ENCODE results near the gene CCDC57.

CCDC57 gene

DNA sequence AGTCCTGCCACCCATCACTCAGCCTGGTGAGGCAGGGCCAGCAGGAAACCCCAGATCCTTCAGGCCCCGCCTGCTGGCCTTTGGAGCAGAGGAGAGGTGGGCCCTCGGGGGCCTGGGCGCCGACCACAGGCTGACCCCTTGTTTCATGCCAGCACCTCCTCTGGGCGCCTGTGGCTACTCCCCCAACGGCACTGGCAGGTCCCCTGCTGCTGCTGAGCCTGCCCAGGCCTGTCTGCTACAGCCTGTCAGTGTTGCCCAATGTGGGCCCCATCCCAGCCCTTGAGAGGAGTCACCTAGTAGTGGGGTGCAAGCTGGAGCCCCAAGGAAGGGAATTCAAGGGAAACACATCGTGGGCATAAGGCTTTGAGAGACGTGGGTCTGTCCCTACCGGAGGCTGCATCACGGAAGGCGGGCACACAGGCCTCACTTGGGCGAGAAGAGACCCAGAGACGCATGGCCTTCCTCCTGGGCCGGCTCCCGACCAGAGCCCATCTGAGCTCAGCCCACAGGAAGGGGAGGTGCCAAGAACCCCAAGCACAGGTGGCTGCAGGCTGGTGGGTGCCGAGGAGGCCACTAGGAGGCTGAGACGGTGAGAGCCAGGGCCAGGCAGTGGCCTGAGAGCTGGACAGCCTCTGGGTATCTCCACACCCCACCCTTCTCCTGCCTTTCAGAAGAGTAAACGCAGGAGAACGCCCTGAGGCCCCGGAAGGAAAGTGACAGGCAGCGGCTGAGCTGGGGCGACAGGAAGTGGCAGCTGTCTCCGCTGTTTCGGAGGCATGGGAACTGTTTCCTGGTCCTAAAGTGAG lies 106.6 kb downstream of the CCDC57 start:
- DNase-seq (ENCODE audit: low read depth): peak; percentile 48

DNA sequence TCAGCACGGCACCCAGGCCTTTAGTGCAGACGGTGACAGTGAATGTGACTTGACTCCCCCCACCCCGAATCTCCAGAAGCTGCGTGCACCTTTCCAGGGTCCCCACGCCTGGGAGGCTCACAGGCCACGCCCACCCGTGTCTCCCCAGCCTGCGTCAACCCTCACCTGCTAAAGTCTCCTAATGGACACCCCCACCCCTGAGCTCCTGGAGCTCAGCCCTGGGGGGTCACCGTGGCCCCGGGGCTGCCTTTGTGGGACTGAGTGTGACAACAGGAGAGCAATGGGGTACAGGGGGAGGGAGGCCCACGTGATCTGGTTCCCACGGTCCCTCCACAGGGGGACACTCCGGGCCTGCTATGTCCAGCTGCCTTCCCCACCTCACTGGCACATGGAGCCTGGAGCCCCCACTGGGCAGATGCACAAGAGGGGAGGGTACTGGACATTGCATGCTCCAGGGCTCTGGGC lies 107.2 kb downstream of the CCDC57 start:
- DNase-seq (ENCODE audit: low read depth): no peak

DNA sequence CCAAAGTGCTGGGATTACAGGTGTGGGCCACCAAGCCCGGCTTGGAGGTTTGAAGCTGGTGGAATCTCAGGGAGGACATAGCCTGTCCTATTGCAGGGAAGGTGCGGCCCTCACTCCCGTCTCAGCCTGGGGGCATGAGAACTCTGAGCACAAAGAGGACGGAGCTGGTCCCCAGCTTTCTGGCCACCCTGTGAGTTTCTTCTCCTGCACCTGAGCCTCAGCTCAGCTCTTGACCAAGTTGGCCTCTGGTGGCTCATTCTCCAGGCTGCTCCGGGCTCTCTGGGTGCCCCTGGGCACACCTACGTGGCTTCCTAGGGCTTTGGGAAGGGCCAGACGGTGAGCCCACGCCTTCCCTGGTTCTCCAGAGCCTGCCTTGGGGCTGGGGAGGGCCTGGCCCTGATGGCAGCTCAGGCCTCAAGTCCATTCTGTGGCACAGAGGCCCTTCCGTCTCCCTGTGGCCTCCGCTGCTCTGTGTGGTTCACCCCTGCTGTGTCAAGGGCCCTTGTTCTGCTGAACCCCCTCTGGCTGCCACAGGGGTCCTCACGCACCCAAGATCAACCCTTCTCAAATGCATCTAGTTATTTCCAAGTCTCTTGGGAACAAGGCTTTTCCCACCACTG lies 107.7 kb downstream of the CCDC57 start:
- DNase-seq (ENCODE audit: low read depth): no peak

DNA sequence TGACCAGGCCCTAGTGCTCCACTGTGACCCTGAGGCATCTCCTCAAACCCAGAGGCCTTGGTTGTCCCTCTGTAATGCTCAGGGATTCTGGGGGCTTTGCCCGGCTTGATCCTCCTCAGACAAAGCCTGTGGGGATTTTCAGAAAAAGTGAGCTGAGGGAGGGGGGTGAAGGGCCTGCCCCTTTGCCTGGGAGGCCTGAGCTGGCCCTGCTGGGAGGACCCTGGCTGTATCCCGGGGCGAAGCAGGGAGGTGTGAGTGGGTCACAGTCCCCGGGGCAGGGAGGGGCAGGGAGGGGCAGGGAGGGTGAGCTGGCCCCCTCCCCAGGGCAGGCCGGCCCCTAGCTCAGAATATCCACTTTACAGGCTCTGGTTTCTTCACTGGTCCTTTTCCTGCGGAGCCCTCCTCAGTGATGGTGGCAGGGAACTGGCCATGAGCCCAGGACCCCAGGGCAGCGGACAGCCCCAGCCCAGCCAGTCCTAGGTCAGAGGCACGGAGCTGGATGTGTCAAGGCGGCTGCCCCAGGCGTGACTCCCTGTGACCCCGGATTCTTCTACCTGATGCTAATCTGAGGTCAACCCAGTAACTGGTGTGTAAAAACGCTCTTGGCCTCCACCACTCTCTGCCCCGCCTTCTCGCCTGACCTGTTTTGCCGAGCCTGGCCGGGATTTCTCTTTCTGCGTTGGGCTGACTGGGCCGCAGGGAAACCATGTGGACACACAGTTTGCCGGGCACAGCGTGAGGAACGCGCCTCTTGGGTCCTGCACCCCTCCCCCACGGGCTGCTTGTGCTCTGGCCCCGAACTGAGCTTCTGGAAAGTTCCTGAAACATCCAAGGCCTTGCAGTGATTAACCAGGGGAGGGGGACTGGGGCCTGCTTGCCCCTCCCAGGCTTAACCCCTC lies 108.8 kb downstream of the CCDC57 start:
- no peak for DNase-seq (ENCODE audit: low read depth)

DNA sequence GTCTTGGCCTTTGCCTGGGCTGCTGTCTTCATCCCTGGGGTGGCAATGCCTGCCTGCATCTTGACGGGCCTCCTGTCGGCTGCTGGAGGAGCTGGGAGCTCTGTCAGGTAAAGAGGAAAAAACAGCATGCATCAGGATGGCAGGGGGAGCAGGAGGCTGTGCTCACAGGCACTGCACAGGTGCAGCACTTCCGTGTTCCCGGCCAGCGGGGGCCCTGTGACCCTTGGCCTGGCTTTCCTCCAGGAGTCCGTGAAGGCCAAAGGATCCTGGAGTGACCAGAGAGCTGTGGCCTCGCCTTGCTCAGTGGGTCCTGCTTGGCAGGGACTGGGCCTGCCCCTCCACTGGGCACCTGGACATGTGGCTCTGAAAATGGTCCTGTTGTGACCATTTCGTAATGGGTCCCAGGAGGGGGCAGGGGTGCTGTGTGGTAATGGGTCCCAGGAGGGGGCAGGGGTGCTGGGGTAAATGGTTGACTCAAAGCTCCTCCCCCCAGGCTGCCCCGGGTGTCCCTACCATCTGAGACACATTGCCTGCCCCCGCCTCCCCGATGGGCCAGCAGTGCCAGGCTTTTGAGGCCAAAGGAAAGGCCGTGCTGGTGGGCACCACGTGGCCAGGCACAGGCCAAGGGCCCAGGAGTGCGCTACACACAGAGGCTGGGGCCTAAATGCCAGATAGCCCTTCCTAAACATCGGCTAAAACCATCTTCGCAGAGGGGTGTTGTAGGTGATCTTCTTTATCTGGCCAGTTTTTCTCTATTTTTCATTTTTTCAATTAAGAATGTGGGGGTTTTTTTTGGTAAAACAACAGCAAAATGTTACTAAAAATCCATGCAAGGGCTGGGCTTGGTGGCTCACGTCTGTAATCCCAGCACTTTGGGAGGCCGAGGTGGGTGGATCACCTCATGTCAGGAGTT lies 110.6 kb downstream of the CCDC57 start:
- DNase-seq (ENCODE audit: low read depth): no peak

DNA sequence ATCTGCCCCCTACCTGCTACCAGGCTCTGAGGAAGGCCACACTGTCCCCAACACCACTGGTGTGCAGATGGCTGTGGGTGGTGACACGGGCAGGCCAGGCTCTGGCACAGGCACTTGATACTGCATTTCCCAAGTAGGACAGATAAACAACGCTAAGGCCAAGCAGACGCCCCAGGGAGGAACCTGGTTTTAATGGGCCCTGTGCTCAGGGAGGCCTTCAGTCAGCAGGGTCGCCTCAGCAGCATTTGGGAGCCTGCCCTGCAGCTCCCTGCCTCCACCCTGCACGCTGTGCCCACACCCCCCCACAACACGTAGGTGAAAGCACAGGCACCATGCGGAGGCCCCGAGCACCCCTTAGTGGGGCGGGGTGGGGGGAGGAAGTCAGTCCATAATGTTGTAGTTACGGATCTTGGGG lies 111.3 kb downstream of the CCDC57 start:
- no peak for DNase-seq (ENCODE audit: low read depth)

DNA sequence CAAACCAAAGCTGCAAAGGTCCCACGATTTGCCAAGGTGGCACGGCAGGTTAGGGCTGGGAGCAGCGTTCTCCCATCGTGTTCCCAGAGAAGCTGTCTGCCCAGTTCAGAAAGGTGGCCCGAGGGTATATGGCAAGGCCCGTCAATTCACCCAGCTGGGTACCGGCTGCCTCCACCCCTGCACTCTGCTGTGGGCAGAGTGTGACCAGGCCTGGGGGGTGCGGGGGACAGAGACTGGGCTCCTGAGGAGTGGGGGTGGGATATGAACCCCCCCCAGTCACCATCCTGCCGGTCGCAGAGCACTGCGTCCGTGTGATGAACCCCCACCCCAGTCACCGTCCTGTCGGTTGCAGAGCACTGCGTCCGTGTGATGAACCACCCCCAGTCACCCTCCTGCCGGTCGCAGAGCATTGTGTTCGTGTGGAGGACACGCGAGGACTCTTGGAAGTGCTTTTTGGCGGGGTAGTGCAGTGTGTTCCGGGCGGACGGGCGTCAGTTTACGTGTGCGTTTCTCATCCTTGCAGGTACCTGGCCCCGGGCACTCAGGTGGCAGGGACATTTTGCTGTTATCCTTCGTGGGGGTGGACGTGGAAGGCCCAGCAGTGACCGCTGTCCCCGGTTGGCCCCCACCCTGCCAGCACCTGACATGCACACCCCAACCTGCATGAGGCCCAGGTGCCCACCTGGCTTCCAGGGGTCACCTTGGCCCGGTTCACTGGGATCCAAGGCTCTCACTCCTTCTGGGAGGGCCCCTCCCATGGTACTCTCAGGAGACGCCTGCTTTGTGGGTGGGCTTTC lies 111.9 kb downstream of the CCDC57 start:
- no peak for DNase-seq (ENCODE audit: low read depth)

DNA sequence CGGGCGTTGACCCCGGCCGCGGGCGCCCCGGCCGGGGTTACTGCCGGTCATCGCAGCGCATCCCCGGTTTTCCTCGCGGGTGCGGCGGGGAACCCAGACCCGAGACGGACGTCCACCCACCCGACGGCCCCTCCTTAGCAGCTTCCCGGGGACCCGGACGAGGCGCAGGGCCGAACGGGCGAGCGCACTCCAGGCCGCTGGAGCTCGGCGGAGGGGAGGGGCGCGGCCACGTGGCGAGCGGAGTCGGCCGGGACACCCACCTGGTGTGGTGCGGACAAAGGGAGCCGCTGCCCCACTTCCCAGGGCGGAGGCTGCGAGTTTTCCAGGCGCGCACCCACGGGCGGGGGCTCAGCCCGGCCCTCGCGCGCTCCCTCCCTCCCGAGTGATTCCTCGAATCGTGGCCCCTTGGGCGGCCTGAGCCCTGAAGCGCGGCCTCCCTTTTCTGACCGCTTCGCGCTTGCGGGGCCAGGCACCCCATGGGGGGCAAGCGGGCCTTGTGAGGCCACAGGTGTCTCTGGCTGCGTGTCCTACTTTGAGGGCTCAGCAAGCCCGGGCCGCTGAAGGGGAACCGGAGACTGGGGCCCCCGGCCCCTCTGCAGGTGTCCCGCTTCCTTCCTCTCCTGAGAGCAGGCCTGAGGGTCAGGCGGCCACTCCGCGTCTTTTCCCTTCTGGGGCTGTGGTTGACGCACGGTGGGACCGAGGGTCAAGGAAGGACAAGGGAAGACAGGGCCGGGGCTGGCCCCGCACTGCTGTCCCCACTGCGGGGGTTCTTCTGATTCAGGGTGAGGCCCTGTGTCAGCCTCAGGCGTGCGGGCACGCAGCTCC lies 113.5 kb downstream of the CCDC57 start:
- DNase-seq (ENCODE audit: low read depth): no peak

DNA sequence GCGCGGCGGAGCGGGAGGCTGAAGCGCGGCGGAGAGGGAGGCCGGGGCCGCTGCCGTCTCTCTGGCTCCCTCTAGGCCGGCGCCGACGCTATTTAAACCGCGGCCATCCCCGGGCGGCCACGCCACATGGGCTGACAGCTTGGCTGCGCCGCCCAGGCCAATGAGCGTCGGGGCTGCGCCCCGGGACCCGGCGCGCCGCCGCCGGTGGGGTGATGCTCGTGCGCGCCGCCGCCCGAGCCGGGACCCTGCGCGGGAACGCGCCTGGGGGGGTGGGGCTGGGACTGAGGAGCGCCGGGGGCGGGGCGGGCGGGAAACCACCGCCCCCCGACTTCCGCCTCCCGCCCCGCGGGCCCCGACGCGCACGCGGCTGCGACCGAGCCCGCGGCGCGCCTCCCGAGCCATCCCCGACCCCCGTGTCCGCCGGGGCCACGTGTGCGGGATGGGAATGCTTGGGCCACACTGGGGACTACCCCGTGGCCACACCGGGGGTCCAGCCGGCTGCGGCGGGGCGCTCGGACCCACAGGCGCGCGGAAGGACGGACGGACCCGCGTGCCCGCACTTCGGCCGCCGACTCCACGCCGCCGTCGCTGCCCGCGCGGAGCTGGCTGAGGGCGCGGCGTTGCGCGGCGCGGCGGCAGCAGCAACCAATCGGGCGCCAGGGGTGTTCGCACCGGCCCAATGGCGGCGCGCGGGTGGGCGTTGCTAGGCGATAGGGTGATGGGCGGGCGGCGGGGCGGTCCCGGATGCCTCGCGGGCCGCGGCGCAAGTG lies 114.3 kb downstream of the CCDC57 start, which contains the start of gene FASN:
TSS of gene FASN (minus strand) at position 68 of the 770 bp plus-strand sequence. CDS start 1,791 bp downstream, outside the sequence.
- peak; percentile 89 for DNase-seq (ENCODE audit: low read depth)

DNA sequence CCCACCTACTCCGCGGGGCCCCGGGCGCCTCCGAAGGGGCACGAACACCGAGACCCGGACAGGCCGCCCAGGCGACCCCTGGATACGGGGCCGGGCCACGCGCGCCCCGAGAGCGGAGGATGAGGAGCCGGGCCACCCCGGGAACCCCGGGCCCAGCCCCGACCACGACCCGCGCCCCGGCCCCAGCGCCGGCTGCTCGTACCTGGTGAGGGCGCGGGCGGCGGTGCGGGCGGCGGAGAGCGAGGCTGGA lies 114.8 kb downstream of the CCDC57 start:
- DNase-seq (ENCODE audit: low read depth): no peak

DNA sequence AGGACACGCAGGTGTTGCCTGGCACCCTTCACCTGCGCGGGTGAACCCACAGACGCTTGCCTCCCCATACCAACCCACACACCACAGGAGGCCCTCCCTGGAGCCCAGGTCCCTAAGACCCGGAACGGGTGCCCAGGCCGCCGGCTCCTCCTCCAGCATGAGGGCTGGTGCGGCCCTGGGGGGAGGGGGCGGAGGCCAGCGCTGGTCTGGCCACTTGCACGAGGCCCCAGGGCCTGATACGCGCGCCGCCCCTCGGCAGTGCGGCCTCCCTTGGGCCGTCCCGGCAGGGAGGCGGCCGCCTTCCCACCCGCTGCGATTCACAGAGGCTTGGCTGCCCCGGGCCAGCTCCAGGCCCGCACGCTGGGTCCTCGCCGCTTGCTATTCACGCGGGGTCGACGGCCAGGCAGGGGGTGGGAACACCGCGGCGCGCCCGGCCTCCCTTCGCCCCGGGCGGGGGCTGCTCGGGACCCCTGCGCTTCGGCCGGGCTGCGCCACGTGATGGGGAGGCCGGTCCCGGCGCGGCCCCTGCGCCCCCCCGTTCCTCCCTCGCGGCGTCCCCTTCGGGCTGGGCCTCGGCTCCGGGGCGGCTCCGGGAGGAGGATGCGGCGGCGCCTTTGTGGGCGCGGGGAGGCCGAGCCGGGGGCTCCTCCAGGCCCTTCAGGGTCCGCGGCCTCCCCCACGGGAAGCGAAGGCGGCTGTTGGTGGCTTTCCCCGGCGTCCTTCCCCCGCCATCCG lies 115.3 kb downstream of the CCDC57 start:
- DNase-seq (ENCODE audit: low read depth): peak; percentile 27

DNA sequence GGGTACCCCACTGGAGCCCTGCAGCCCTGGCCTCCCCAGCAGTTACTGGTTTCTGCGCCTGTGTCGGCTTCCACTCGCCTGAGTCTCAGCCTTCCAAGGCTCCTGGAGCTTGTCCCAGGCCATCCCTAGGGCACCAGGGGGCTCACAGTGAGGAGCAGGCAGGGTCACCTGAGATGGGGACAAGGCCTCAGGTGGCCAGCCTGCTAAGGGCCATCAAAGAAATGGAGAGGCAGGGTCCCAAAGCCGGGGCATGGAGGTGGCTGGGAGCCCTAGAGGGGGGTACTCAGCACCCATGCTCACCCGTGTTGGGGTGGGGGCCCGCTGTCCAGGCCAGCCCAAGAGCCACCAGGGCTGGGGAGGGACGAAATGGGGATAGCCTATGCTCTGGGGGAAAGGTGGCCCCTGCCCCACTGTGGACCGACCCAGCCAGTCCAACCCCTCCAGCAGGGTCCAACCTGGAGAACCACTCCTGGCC lies 115.9 kb downstream of the CCDC57 start:
- no peak for DNase-seq (ENCODE audit: low read depth)

DNA sequence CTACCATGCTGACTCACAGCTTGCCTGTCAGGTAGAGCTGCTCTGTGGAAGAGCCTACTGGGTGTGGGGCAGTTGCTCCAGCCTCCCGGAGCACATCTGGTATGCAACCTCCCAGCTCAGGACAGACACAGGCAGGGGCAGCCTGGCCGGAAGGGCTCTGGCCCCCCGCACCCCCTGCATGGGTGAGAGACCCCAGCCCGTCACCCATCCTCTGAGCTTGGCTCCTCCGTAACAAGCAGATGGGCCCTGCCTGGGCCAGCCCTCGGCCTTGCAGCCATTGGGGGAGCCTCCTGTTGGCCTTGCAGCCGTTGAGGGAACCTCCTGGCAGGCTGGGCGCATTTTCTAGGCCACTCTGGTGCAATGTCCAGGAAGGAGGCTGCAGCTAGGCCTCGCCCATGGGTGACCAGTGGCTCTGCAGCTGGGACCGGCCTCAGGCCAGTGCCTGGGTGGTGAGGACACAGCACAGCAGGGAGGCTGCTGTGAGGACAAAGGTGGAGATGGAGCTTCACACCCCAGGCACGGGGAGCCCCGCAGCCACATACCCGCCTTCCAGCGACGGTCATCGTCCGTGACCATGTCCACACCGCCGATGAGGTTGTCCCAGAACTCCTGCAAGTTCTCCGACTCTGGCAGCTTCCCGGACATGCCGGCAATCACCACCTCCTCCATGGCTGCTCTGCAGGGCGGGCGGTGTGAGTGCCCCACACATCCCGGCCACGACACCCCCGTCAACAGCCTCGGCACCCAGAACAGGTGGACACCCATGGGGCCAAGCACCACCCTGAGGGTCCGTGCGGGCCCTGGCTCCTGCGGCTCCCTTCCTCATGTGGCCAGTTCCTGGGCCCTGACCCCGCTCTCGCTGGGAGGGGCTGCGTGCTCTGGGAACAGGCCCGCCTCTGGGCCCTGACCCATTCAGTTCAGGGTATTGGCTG lies 116.6 kb downstream of the CCDC57 start:
- DNase-seq (ENCODE audit: low read depth): no peak

DNA sequence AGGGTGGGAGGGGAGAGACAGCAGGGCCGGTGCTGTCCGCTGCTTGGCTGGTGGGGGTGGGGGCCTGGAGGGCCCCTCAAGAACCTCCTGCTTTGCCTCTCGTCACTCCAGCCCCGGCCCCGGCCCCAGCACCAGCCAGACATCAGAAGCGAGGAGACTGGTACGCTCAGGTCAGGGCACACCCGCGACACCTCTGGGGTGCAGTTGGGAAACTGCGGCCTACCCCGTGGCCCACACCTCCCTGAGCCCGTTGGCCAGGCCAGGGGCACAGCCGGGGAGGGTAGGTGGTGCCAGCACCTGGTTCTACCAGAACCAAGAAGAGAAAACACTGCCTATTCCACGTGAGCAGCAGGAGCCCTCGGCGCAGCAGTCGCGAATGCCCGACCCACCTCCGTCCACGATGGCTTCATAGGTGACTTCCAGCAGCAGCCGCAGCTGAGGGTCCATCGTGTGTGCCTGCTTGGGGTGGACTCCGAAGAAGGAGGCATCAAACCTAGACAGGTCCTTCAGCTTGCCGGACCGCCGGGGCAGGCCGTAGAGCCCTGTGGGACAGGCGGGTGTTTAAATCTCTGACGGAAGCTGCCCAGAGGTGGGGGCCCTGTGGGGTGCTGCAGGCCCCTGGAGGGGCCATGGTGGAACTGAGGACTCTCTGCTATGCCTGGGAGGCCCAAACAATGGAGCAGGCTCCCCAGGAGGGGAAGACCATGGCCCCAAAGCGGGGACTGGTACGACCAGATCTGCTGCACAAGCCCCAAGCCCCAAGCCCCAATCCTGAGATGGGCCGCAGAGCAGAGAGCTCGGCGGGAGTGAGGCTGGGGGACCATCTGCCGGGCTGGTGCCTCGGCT lies 117.5 kb downstream of the CCDC57 start:
- no peak for DNase-seq (ENCODE audit: low read depth)

DNA sequence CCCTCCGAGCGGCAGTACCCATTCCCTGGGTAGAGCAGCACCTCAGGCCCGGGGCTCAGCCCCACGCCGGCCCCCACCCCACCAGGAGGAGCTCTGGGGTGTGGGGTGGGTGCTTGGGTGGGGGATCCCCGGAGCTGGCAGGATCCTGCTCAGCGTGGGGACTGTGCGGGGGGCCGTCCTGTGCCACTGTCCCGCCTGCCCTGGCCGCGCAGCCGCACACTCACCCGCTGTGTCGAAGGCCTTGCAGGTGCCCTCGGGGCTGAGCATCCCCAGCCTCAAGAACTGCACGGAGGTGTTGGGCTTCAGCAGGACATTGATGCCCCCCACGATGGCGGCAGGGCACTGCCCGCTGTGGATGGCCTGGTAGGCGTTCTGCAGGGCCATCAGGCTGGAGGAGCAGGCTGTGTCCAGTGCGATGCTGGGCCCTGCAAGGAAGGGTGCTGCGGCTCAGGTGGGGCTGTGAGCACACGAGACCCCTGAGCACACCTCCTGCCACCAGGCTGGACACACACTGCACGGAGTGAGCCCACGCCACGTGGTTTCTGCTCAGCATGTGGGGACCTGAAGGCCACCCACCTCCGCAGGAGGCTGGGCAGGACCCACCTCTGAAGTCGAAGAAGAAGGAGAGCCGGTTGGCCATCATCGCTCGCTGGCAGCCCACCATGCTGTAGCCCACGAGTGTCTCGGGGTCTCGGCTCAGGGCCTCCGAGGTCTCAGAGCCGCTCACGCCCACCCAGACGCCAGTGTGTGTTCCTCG lies 119.5 kb downstream of the CCDC57 start:
- DNase-seq (ENCODE audit: low read depth): no peak

DNA sequence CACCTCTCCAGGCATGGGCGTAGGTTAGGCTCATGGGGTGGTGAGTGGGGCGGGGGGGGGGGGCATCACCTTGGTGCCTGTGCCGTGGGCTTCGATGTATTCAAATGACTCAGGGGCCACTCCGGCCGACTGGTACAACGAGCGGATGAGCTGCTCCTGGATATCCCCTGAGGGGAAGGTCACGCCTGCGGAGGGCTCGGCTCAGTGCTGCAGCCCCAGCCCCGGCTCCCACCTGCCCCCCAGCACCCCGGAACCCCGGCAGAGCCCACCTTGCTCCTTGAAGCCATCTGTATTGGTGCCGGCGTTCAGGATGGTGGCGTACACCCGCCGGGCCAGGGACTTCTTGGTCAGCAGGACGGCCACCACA lies 120.0 kb downstream of the CCDC57 start:
- no peak for DNase-seq (ENCODE audit: low read depth)
